Measurements from ENCODE around the gene SLC39A12.

DNA sequence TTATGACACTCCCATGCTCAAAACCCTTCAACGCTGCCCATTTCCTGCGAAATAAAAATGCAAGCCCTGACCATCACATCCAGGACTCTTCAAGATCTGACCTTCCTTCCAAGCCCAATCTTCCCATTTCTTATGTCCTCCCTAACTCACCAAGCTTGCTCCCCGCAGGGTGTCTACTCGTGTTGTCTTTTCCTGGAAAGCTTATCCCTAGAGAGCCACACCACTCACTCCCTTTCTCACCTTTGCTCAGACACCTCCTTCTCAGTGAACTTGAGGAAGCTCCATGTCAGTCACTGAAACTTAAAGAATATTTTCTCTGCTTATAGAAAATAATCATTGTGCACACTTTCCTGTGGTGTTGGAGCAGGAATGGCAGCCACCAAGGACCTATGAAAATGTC lies 134.1 kb downstream of the SLC39A12 start:
- no peak for TF ChIP-seq ZZZ3 (IDR thresholded peaks at IDR 0.05; ENCODE audit: control insufficient read depth, insufficient read length, low read depth)
- TF ChIP-seq RAD21 (IDR thresholded peaks at IDR 0.05; ENCODE audit: insufficient read depth, low read depth, low read length): no peak
- no peak for TF ChIP-seq SIN3A (IDR thresholded peaks at IDR 0.05; ENCODE audit: low read depth, low read length)
- TF ChIP-seq, protein P1, sequence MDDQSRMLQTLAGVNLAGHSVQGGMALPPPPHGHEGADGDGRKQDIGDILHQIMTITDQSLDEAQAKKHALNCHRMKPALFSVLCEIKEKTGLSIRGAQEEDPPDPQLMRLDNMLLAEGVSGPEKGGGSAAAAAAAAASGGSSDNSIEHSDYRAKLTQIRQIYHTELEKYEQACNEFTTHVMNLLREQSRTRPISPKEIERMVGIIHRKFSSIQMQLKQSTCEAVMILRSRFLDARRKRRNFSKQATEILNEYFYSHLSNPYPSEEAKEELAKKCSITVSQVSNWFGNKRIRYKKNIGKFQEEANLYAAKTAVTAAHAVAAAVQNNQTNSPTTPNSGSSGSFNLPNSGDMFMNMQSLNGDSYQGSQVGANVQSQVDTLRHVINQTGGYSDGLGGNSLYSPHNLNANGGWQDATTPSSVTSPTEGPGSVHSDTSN (IDR thresholded peaks at IDR 0.05; ENCODE audit: insufficient replicate concordance, low read depth, low read length): no peak
- no peak for TF ChIP-seq NFYB (IDR thresholded peaks at IDR 0.05; ENCODE audit: insufficient read depth, low read depth, low read length)
- TF ChIP-seq POLR2A (IDR thresholded peaks at IDR 0.05; ENCODE audit: low read depth, low read length): no peak
- TF ChIP-seq, protein P2, sequence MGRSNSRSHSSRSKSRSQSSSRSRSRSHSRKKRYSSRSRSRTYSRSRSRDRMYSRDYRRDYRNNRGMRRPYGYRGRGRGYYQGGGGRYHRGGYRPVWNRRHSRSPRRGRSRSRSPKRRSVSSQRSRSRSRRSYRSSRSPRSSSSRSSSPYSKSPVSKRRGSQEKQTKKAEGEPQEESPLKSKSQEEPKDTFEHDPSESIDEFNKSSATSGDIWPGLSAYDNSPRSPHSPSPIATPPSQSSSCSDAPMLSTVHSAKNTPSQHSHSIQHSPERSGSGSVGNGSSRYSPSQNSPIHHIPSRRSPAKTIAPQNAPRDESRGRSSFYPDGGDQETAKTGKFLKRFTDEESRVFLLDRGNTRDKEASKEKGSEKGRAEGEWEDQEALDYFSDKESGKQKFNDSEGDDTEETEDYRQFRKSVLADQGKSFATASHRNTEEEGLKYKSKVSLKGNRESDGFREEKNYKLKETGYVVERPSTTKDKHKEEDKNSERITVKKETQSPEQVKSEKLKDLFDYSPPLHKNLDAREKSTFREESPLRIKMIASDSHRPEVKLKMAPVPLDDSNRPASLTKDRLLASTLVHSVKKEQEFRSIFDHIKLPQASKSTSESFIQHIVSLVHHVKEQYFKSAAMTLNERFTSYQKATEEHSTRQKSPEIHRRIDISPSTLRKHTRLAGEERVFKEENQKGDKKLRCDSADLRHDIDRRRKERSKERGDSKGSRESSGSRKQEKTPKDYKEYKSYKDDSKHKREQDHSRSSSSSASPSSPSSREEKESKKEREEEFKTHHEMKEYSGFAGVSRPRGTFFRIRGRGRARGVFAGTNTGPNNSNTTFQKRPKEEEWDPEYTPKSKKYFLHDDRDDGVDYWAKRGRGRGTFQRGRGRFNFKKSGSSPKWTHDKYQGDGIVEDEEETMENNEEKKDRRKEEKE (IDR thresholded peaks at IDR 0.05): no peak
- TF ChIP-seq, protein P3, sequence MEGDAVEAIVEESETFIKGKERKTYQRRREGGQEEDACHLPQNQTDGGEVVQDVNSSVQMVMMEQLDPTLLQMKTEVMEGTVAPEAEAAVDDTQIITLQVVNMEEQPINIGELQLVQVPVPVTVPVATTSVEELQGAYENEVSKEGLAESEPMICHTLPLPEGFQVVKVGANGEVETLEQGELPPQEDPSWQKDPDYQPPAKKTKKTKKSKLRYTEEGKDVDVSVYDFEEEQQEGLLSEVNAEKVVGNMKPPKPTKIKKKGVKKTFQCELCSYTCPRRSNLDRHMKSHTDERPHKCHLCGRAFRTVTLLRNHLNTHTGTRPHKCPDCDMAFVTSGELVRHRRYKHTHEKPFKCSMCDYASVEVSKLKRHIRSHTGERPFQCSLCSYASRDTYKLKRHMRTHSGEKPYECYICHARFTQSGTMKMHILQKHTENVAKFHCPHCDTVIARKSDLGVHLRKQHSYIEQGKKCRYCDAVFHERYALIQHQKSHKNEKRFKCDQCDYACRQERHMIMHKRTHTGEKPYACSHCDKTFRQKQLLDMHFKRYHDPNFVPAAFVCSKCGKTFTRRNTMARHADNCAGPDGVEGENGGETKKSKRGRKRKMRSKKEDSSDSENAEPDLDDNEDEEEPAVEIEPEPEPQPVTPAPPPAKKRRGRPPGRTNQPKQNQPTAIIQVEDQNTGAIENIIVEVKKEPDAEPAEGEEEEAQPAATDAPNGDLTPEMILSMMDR (IDR thresholded peaks at IDR 0.05 in 2 of 3, conservative IDR thresholded peaks at IDR 0.05 in 1 of 3; ENCODE audit: control insufficient read depth in 2 of 3, extremely low read depth in 1 of 3, insufficient read depth in 1 of 3, low read depth in 3 of 3, low read length in 3 of 3): no peak
